ENCODE results near the gene SRP9.

DNA sequence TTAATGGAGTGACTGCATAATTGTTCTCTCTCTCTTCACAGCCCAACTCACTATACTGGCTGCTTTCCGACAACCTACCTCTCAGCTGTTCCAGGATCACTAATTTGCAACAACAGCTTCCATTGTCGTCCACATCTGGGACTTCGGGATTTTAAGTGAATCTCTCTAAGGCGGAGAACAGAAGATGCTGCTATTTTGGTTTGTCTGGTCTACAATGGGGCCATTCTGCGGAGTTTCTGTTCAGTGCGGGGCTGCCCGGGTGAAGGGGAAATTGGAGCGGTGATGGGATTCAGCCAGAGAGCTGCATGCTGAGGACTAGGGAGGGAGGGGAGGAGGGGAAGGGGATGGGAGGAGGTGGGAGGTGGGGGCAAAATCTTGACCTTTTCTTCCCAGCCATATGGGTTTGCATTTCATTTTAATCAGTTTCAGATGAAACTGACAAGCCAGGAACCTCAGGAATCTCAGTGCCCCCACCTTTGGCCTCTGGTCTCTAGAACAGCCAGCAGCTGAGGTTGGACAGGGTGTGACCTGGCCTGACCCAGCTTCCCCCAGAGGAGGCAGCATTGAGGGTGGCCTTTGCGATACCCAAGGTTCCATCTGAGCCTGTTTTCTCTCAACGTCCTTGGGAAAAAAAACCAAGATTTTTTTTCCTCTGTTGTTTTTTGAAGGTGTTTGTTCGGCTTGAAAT is 6.9 kb upstream of the SRP9 start:
- TF ChIP-seq, protein P1, sequence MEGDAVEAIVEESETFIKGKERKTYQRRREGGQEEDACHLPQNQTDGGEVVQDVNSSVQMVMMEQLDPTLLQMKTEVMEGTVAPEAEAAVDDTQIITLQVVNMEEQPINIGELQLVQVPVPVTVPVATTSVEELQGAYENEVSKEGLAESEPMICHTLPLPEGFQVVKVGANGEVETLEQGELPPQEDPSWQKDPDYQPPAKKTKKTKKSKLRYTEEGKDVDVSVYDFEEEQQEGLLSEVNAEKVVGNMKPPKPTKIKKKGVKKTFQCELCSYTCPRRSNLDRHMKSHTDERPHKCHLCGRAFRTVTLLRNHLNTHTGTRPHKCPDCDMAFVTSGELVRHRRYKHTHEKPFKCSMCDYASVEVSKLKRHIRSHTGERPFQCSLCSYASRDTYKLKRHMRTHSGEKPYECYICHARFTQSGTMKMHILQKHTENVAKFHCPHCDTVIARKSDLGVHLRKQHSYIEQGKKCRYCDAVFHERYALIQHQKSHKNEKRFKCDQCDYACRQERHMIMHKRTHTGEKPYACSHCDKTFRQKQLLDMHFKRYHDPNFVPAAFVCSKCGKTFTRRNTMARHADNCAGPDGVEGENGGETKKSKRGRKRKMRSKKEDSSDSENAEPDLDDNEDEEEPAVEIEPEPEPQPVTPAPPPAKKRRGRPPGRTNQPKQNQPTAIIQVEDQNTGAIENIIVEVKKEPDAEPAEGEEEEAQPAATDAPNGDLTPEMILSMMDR (IDR thresholded peaks at IDR 0.05): no peak
- TF ChIP-seq EZH2 (IDR thresholded peaks at IDR 0.05; ENCODE audit: borderline replicate concordance, insufficient read depth, low read depth, low read length, poor library complexity, severe bottlenecking): no peak
